HEK293 (cell line): ENCODE data around the gene EPDR1.

Source experiments
- MYNN ChIP-seq: fragments of 450-650 bp; formaldehyde crosslinking; IDR thresholded peaks from 2 replicates; pipeline ENCODE4 v1.5.1; 2016; ENCODE audit warnings: missing biosample characterization, missing genetic modification characterization, borderline replicate concordance
- REST ChIP-seq: fragments of 450-650 bp; formaldehyde crosslinking; IDR thresholded peaks from 2 replicates; pipeline ENCODE4 v1.5.1; 2016; ENCODE audit warnings: missing biosample characterization, missing genetic modification characterization
- ZFHX2 ChIP-seq: fragments of 450-650 bp; formaldehyde crosslinking; conservative IDR thresholded peaks from 2 replicates; pipeline ENCODE4 v1.5.1; 2016; ENCODE audit warnings: missing biosample characterization, missing genetic modification characterization
- ZFP3 ChIP-seq: fragments of 450-650 bp; formaldehyde crosslinking; IDR thresholded peaks from 2 replicates; pipeline ENCODE4 v1.5.1; 2016; ENCODE audit warnings: low read depth, missing biosample characterization, missing genetic modification characterization
- ZNF121 ChIP-seq: fragments of 450-650 bp; formaldehyde crosslinking; IDR thresholded peaks from 2 replicates; pipeline ENCODE4 v1.5.1; 2016; ENCODE audit warnings: missing biosample characterization, missing genetic modification characterization
- ZNF211 ChIP-seq: fragments of 450-650 bp; formaldehyde crosslinking; IDR thresholded peaks from 2 replicates; pipeline ENCODE4 v1.5.1; 2016; ENCODE audit warnings: low read depth, missing biosample characterization, missing genetic modification characterization
- ZNF404 ChIP-seq: fragments of 450-650 bp; formaldehyde crosslinking; IDR thresholded peaks from 2 replicates; pipeline ENCODE4 v1.5.1; 2017; ENCODE audit warnings: missing biosample characterization, missing genetic modification characterization
- ZNF580 ChIP-seq: fragments of 450-650 bp; formaldehyde crosslinking; IDR thresholded peaks from 2 replicates; pipeline ENCODE4 v1.5.1; 2016; ENCODE audit warnings: missing biosample characterization, missing genetic modification characterization
- ZNF621 ChIP-seq: fragments of 450-650 bp; formaldehyde crosslinking; IDR thresholded peaks from 2 replicates; pipeline ENCODE4 v1.5.1; 2017; ENCODE audit warnings: missing biosample characterization, missing genetic modification characterization
- TF ChIP-seq, protein P1 (sequence below): fragments of 450-650 bp; formaldehyde crosslinking; IDR thresholded peaks from 2 replicates; pipeline ENCODE4 v1.5.1; 2016; ENCODE audit warnings: missing biosample characterization, missing genetic modification characterization
- TF ChIP-seq, protein P2 (sequence below): fragments of 450-650 bp; IDR thresholded peaks from 2 replicates; pipeline ENCODE4 v1.5.1; 2018; ENCODE audit warnings: missing biosample characterization, missing genetic modification characterization

DNA sequence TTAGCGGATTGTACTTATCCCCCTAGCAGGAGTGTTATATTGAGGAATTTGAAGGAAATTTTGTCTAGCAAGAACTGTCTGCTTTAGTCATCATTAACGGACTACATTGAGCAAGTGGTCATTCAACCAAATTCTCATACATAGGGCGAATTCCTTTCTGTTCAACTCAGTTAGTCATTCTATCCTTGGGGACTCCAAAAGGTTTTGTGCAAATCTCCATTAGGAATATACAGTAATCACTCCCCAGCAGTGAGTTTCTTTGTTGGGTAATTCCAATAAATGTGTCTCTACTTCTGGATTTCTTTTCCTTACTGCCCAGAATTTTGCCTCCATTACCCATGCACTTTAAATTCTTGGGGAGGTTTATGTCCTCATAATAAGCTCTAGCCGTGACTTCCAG is 51.1 kb downstream of the EPDR1 start:
- TF ChIP-seq, protein P1, sequence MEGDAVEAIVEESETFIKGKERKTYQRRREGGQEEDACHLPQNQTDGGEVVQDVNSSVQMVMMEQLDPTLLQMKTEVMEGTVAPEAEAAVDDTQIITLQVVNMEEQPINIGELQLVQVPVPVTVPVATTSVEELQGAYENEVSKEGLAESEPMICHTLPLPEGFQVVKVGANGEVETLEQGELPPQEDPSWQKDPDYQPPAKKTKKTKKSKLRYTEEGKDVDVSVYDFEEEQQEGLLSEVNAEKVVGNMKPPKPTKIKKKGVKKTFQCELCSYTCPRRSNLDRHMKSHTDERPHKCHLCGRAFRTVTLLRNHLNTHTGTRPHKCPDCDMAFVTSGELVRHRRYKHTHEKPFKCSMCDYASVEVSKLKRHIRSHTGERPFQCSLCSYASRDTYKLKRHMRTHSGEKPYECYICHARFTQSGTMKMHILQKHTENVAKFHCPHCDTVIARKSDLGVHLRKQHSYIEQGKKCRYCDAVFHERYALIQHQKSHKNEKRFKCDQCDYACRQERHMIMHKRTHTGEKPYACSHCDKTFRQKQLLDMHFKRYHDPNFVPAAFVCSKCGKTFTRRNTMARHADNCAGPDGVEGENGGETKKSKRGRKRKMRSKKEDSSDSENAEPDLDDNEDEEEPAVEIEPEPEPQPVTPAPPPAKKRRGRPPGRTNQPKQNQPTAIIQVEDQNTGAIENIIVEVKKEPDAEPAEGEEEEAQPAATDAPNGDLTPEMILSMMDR (tag by site-specific recombination) = no peak
- TF ChIP-seq ZNF404 (no peak), ZNF121 (no peak), ZNF580 (tag by site-specific recombination) (no peak), ZFP3 (no peak), MYNN (tag by site-specific recombination) (no peak), ZNF621 (tag by site-specific recombination) (no peak), ZFHX2 (tag by site-specific recombination) (no peak), ZNF211 (no peak), REST (tag by site-specific recombination) (no peak)
- TF ChIP-seq, protein P2, sequence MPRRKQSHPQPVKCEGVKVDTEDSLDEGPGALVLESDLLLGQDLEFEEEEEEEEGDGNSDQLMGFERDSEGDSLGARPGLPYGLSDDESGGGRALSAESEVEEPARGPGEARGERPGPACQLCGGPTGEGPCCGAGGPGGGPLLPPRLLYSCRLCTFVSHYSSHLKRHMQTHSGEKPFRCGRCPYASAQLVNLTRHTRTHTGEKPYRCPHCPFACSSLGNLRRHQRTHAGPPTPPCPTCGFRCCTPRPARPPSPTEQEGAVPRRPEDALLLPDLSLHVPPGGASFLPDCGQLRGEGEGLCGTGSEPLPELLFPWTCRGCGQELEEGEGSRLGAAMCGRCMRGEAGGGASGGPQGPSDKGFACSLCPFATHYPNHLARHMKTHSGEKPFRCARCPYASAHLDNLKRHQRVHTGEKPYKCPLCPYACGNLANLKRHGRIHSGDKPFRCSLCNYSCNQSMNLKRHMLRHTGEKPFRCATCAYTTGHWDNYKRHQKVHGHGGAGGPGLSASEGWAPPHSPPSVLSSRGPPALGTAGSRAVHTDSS (tag by site-specific recombination) = no peak
